Liver (tissue), 10 donors: ENCODE results near the gene SLC25A22. TPM values are rescaled to one million over a fixed set of nuclear protein-coding genes. Genes with fewer than 3 reads are reported as not detected.

Experiments
- DNase-seq: peaks from one replicate; pipeline ENCODE4 v3.0.0-alpha.2; 2017; ENCODE audit warnings: low spot score
- H3K27ac ChIP-seq, 2 donors: one replicate each; pipeline ENCODE4 v1.7.0; 2013; ENCODE audit warnings: inconsistent platforms in 2 of 2, low read length in 2 of 2, control low read depth in 1 of 2, low read depth in 1 of 2, mild to moderate bottlenecking in 1 of 2
- H3K27me3 ChIP-seq, 4 donors: one replicate each; pipeline versions ENCODE4 v1.6.1 to v1.7.0; 2013; ENCODE audit warnings: low read length in 3 of 4, inconsistent platforms in 1 of 4, mild to moderate bottlenecking in 1 of 4, moderate library complexity in 1 of 4; ENCODE audit not compliant: control insufficient read depth in 4 of 4, insufficient read depth in 4 of 4
- H3K36me3 ChIP-seq, 4 donors: one replicate each; pipeline versions ENCODE4 v1.6.1 to v1.7.0; 2013; ENCODE audit warnings: low read length in 3 of 4, mild to moderate bottlenecking in 3 of 4, low read depth in 1 of 4, moderate library complexity in 1 of 4; ENCODE audit not compliant: control insufficient read depth in 4 of 4, insufficient read depth in 3 of 4
- H3K4me1 ChIP-seq, 4 donors: one replicate each; pipeline versions ENCODE4 v1.6.1 to v1.7.0; 2013; ENCODE audit warnings: low read length in 3 of 4, mild to moderate bottlenecking in 3 of 4, moderate library complexity in 1 of 4; ENCODE audit not compliant: control insufficient read depth in 4 of 4, insufficient read depth in 4 of 4
- H3K4me3 ChIP-seq, 3 donors: one replicate each; pipeline versions ENCODE4 v1.6.1 to v1.7.0; 2013; ENCODE audit warnings: low read length in 3 of 3, control low read depth in 1 of 3, low read depth in 1 of 3, mild to moderate bottlenecking in 1 of 3
- H3K9ac ChIP-seq, 2 donors: one replicate each; pipeline ENCODE4 v1.7.0; 2013; ENCODE audit warnings: low read length in 2 of 2, mild to moderate bottlenecking in 2 of 2, moderate library complexity in 2 of 2, control low read depth in 1 of 2, low read depth in 1 of 2
- H3K9me3 ChIP-seq, 4 donors: one replicate each; pipeline versions ENCODE4 v1.6.1 to v1.7.0; 2013; ENCODE audit warnings: low read length in 3 of 4; ENCODE audit not compliant: control insufficient read depth in 4 of 4
- HNF4A ChIP-seq, 2 donors: conservative IDR thresholded peaks; 2 replicates each; pipeline ENCODE4 v1.6.1; 2016; ENCODE audit warnings: antibody characterized with exemption in 2 of 2, mild to moderate bottlenecking in 2 of 2
- HNF4G ChIP-seq: IDR thresholded peaks from 2 replicates; pipeline ENCODE4 v1.6.1; 2016; ENCODE audit warnings: antibody characterized with exemption
- JUND ChIP-seq, 2 donors: IDR thresholded peaks; 2 replicates each; pipeline ENCODE4 v1.6.1; 2016; ENCODE audit warnings: antibody characterized with exemption in 2 of 2
- NR2F2 ChIP-seq: IDR thresholded peaks from 2 replicates; pipeline ENCODE4 v1.6.1; 2016; ENCODE audit warnings: antibody characterized with exemption
- RAD21 ChIP-seq, 2 donors: IDR thresholded peaks; 2 replicates each; pipeline ENCODE4 v1.6.1; 2016; ENCODE audit warnings: antibody characterized with exemption in 2 of 2, mild to moderate bottlenecking in 2 of 2
- SP1 ChIP-seq: IDR thresholded peaks from 2 replicates; pipeline ENCODE4 v1.6.1; 2018; ENCODE audit warnings: antibody characterized with exemption, mild to moderate bottlenecking
- TAF1 ChIP-seq: conservative IDR thresholded peaks from 2 replicates; pipeline ENCODE4 v1.6.1; 2016; ENCODE audit warnings: antibody characterized with exemption, mild to moderate bottlenecking
- WGBS: extraction: QIAGEN DNeasy Blood & Tissue Kit; methylation state at CpG from one replicate; pipeline ENCODE4 v1.1.7; 2013; 5-methylcytosine and 5-hydroxymethylcytosine counted together
- polyA plus RNA-seq, 2 donors: library from polyadenylated mRNA; stranded (reverse) in 1 of 2; unstranded in 1 of 2; fragments of 200-250 nt in 1 of 2; fragments of >200 nt in 1 of 2; fragmentation: Nextera tagmentation in 1 of 2; extraction: Ambion mirVana in 1 of 2; gene quantifications; one replicate each; pipeline versions ENCODE4 v1.2.1 to v1.2.3, GENCODE V29; 2013 to 2015
- small RNA-seq: library from RNA; depleted of rRNA; stranded (forward); fragments of <200 nt; gene quantifications from one replicate; pipeline ENCODE3, GENCODE V24; 2014
- total RNA-seq, 2 donors: library from RNA; depleted of rRNA; stranded (reverse); fragments of >200 nt; gene quantifications; one replicate each; pipeline ENCODE4 v1.2.3, GENCODE V29; 2014
- TF ChIP-seq, protein P1 (sequence below): fragments of 150-350 bp; IDR thresholded peaks from 2 replicates; pipeline ENCODE4 v1.5.1; 2017; ENCODE audit warnings: improper control_type of control experiment, low read depth, low read length; ENCODE audit not compliant: missing input control
- TF ChIP-seq, protein P2 (sequence below): IDR thresholded peaks from 2 replicates; pipeline ENCODE4 v1.6.1; 2016; ENCODE audit warnings: antibody characterized with exemption
- TF ChIP-seq, protein P3 (sequence below): IDR thresholded peaks from 2 replicates; pipeline ENCODE4 v1.6.1; 2016; ENCODE audit warnings: antibody characterized with exemption
- donor health status: healthy.
- donor health status: healthy.
- donor health status: healthy.
- donor health status: healthy.
- donor health status: healthy.

SLC25A22 gene
- total and polyA plus RNA-seq, 4 donors: 5.3 to 26.8 (median 12.1) TPM

DNA sequence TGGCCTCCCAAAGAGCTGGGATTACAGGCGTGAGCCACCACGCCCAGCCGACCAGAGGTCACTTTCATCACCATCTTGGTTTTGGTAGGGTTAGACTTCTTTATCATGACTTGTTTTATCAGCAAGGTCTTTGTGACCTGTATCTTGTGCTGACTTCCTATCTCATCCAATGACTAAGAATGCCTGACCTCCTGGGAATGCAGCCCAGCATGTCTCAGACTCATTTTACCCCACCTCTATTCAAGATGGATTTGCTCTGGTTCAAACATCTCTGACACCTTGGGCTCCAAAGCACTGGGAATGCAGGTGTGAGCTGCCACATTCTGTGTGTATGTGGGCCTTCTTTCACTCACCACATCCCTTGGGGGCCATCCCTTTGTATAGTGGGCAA lies 55.9 kb downstream of the SLC25A22 start:
- no peak for DNase-seq
- H3K9me3 ChIP-seq: no peaks in the 10 kb centered on the region
- H3K9ac ChIP-seq: no peak overlapping the region
- no peaks in the 10 kb centered on the region for H3K36me3 ChIP-seq
- no peak overlapping the region for H3K4me3 ChIP-seq
- no peak for TF ChIP-seq HNF4A (conservative IDR thresholded peaks at IDR 0.05)
- TF ChIP-seq SP1: no peak
- TF ChIP-seq, protein P1, sequence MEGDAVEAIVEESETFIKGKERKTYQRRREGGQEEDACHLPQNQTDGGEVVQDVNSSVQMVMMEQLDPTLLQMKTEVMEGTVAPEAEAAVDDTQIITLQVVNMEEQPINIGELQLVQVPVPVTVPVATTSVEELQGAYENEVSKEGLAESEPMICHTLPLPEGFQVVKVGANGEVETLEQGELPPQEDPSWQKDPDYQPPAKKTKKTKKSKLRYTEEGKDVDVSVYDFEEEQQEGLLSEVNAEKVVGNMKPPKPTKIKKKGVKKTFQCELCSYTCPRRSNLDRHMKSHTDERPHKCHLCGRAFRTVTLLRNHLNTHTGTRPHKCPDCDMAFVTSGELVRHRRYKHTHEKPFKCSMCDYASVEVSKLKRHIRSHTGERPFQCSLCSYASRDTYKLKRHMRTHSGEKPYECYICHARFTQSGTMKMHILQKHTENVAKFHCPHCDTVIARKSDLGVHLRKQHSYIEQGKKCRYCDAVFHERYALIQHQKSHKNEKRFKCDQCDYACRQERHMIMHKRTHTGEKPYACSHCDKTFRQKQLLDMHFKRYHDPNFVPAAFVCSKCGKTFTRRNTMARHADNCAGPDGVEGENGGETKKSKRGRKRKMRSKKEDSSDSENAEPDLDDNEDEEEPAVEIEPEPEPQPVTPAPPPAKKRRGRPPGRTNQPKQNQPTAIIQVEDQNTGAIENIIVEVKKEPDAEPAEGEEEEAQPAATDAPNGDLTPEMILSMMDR: no peak
- TF ChIP-seq, protein P2, sequence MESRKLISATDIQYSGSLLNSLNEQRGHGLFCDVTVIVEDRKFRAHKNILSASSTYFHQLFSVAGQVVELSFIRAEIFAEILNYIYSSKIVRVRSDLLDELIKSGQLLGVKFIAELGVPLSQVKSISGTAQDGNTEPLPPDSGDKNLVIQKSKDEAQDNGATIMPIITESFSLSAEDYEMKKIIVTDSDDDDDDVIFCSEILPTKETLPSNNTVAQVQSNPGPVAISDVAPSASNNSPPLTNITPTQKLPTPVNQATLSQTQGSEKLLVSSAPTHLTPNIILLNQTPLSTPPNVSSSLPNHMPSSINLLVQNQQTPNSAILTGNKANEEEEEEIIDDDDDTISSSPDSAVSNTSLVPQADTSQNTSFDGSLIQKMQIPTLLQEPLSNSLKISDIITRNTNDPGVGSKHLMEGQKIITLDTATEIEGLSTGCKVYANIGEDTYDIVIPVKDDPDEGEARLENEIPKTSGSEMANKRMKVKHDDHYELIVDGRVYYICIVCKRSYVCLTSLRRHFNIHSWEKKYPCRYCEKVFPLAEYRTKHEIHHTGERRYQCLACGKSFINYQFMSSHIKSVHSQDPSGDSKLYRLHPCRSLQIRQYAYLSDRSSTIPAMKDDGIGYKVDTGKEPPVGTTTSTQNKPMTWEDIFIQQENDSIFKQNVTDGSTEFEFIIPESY: no peak
- TF ChIP-seq RAD21 (IDR thresholded peaks at IDR 0.05): no peak
- TF ChIP-seq NR2F2: no peak
- TF ChIP-seq, protein P3, sequence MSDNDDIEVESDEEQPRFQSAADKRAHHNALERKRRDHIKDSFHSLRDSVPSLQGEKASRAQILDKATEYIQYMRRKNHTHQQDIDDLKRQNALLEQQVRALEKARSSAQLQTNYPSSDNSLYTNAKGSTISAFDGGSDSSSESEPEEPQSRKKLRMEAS: no peak
- TF ChIP-seq HNF4G: no peak
- TF ChIP-seq JUND (IDR thresholded peaks at IDR 0.05): no peak
- TF ChIP-seq TAF1: no peak
- 90% methylated on average over 3 of the region's 3 CpGs for WGBS
- H3K27me3 ChIP-seq: no peaks in the 10 kb centered on the region
- no peak overlapping the region for H3K27ac ChIP-seq
- peaks cover 0 to 4% (median 2%) of the 10 kb centered on the region in 4 donors for H3K4me1 ChIP-seq

Small RNAs within 50 kb of the gene (small RNA-seq; reads per million reads assigned to genes)
- gene SNORA52: not detected

Other genes starting within 250 kb of the SLC25A22 start
- 1 to 10 TPM; 1.2 to 2.9 TPM for gene LMNTD2, start 237.5 kb downstream of the SLC25A22 start, total RNA-seq
- gene LMNTD2, start 237.5 kb downstream of the SLC25A22 start, polyA plus RNA-seq: 1 to 10 TPM; 1.6 to 4.6 TPM
- gene RASSF7, start 237.3 kb downstream of the SLC25A22 start, total RNA-seq: 10 to 100 TPM; 11.5 to 35.5 TPM
- gene RASSF7, start 237.3 kb downstream of the SLC25A22 start, polyA plus RNA-seq: 10 to 100 TPM; 38.3 to 50.4 TPM
- gene PHRF1, start 221.8 kb downstream of the SLC25A22 start, total RNA-seq: 10 to 100 TPM; 22.4 to 25.2 TPM
- 10 to 100 TPM in 1 of 2 donors, 1 to 10 TPM in 1; 2.4 to 15.1 TPM for gene PHRF1, start 221.8 kb downstream of the SLC25A22 start, polyA plus RNA-seq
- 10 to 100 TPM; 15.7 to 62.4 TPM for gene IRF7, start 182.3 kb downstream of the SLC25A22 start, total RNA-seq
- gene IRF7, start 182.3 kb downstream of the SLC25A22 start, polyA plus RNA-seq: 10 to 100 TPM; 23.8 to 50.3 TPM
- 10 to 100 TPM; 34.8 to 79.7 TPM for gene CDHR5, start 173.3 kb downstream of the SLC25A22 start, total RNA-seq
- gene CDHR5, start 173.3 kb downstream of the SLC25A22 start, polyA plus RNA-seq: 10 to 100 TPM; 29.4 to 86.2 TPM
- not detected for gene SCT, start 171.1 kb downstream of the SLC25A22 start, total RNA-seq
- not detected for gene SCT, start 171.1 kb downstream of the SLC25A22 start, polyA plus RNA-seq
- gene DRD4, start 161.0 kb downstream of the SLC25A22 start, total RNA-seq: not detected
- not detected for gene DRD4, start 161.0 kb downstream of the SLC25A22 start, polyA plus RNA-seq
- gene DEAF1, start 103.1 kb downstream of the SLC25A22 start, total RNA-seq: 10 to 100 TPM in 1 of 2 donors, 1 to 10 TPM in 1; 9.6 to 11.4 TPM
- 10 to 100 TPM in 1 of 2 donors, 1 to 10 TPM in 1; 7.0 to 10.5 TPM for gene DEAF1, start 103.1 kb downstream of the SLC25A22 start, polyA plus RNA-seq
- gene TMEM80, start 102.5 kb downstream of the SLC25A22 start, total RNA-seq: 10 to 100 TPM in 1 of 2 donors, 1 to 10 TPM in 1; 5.1 to 11.1 TPM
- 10 to 100 TPM in 1 of 2 donors, 1 to 10 TPM in 1; 5.3 to 12.4 TPM for gene TMEM80, start 102.5 kb downstream of the SLC25A22 start, polyA plus RNA-seq
- gene EPS8L2, start 92.0 kb downstream of the SLC25A22 start, total RNA-seq: 100 to 1,000 TPM in 1 of 2 donors, 10 to 100 TPM in 1; 24.4 to 138 TPM
- gene EPS8L2, start 92.0 kb downstream of the SLC25A22 start, polyA plus RNA-seq: 10 to 100 TPM; 62.2 to 63.2 TPM
- gene TALDO1, start 50.8 kb downstream of the SLC25A22 start, total RNA-seq: 100 to 1,000 TPM in 1 of 2 donors, 10 to 100 TPM in 1; 72.5 to 181 TPM
- gene TALDO1, start 50.8 kb downstream of the SLC25A22 start, polyA plus RNA-seq: 100 to 1,000 TPM; 123 to 133 TPM
- gene GATD1, start 20.8 kb downstream of the SLC25A22 start, total RNA-seq: 10 to 100 TPM; 26.3 to 37.2 TPM
- 10 to 100 TPM; 22.7 to 23.0 TPM for gene GATD1, start 20.8 kb downstream of the SLC25A22 start, polyA plus RNA-seq
- not detected for gene CEND1, start 8.2 kb downstream of the SLC25A22 start, total RNA-seq
- not detected for gene CEND1, start 8.2 kb downstream of the SLC25A22 start, polyA plus RNA-seq
- 10 to 100 TPM in 1 of 2 donors, 1 to 10 TPM in 1; 7.8 to 10.4 TPM for gene PIDD1, start 7.0 kb upstream of the SLC25A22 start, total RNA-seq
- gene PIDD1, start 7.0 kb upstream of the SLC25A22 start, polyA plus RNA-seq: 1 to 10 TPM; 6.4 to 7.3 TPM
- 100 to 1,000 TPM in 1 of 2 donors, 10 to 100 TPM in 1; 59.8 to 297 TPM for gene RPLP2, start 11.7 kb upstream of the SLC25A22 start, total RNA-seq
- gene RPLP2, start 11.7 kb upstream of the SLC25A22 start, polyA plus RNA-seq: 100 to 1,000 TPM; 273 to 476 TPM
- 10 to 100 TPM; 13.7 to 29.1 TPM for gene PNPLA2, start 20.6 kb upstream of the SLC25A22 start, total RNA-seq
- gene PNPLA2, start 20.6 kb upstream of the SLC25A22 start, polyA plus RNA-seq: 10 to 100 TPM; 25.3 to 58.9 TPM
- gene CRACR2B, start 29.6 kb upstream of the SLC25A22 start, total RNA-seq: 1 to 10 TPM in 1 of 2 donors, under 1 TPM in 1; 0.14 to 2.8 TPM
- 1 to 10 TPM; 1.6 to 2.9 TPM for gene CRACR2B, start 29.6 kb upstream of the SLC25A22 start, polyA plus RNA-seq
- 100 to 1,000 TPM in 1 of 2 donors, 10 to 100 TPM in 1; 31.6 to 127 TPM for gene CD151, start 34.7 kb upstream of the SLC25A22 start, total RNA-seq
- 100 to 1,000 TPM; 121 to 264 TPM for gene CD151, start 34.7 kb upstream of the SLC25A22 start, polyA plus RNA-seq
- gene POLR2L, start 44.2 kb upstream of the SLC25A22 start, total RNA-seq: 10 to 100 TPM; 28.1 to 60.4 TPM
- 100 to 1,000 TPM; 152 to 230 TPM for gene POLR2L, start 44.2 kb upstream of the SLC25A22 start, polyA plus RNA-seq
- gene TSPAN4, start 44.6 kb upstream of the SLC25A22 start, total RNA-seq: 10 to 100 TPM; 25.2 to 35.6 TPM
- 10 to 100 TPM; 16.5 to 38.1 TPM for gene TSPAN4, start 44.6 kb upstream of the SLC25A22 start, polyA plus RNA-seq
- 10 to 100 TPM; 39.5 to 67.1 TPM for gene CHID1, start 112.5 kb upstream of the SLC25A22 start, total RNA-seq
- gene CHID1, start 112.5 kb upstream of the SLC25A22 start, polyA plus RNA-seq: 10 to 100 TPM; 51.1 to 68.8 TPM
- gene AP2A2, start 127.6 kb upstream of the SLC25A22 start, total RNA-seq: 10 to 100 TPM; 20.5 to 39.7 TPM
- 10 to 100 TPM; 22.0 to 25.5 TPM for gene AP2A2, start 127.6 kb upstream of the SLC25A22 start, polyA plus RNA-seq
- gene MUC6, start 238.4 kb upstream of the SLC25A22 start, total RNA-seq: under 1 TPM; 0.05 to 0.25 TPM
- under 1 TPM; 0.12 to 0.54 TPM for gene MUC6, start 238.4 kb upstream of the SLC25A22 start, polyA plus RNA-seq